PC-3 (cell line): ENCODE results near the gene MALSU1.

Source experiments
- CTCF ChIP-seq: fragments of 300-600 bp; sonication (generic); conservative IDR thresholded peaks from 2 replicates; pipeline ENCODE4 v1.5.1; 2017; ENCODE audit warnings: antibody characterized with exemption, low read depth, mild to moderate bottlenecking, low read length
- EZH2 ChIP-seq: fragments of 300-600 bp; sonication (generic); IDR thresholded peaks from one replicate; pipeline ENCODE4 v1.6.1; 2017; ENCODE audit warnings: antibody characterized with exemption, mild to moderate bottlenecking, low read length; ENCODE audit not compliant: unreplicated experiment
- EZH2phosphoT487 ChIP-seq: fragments of 300-600 bp; sonication (generic); IDR thresholded peaks from 2 replicates; pipeline ENCODE4 v1.6.1; 2018; ENCODE audit warnings: mild to moderate bottlenecking, antibody characterized with exemption, low read length, borderline replicate concordance

DNA sequence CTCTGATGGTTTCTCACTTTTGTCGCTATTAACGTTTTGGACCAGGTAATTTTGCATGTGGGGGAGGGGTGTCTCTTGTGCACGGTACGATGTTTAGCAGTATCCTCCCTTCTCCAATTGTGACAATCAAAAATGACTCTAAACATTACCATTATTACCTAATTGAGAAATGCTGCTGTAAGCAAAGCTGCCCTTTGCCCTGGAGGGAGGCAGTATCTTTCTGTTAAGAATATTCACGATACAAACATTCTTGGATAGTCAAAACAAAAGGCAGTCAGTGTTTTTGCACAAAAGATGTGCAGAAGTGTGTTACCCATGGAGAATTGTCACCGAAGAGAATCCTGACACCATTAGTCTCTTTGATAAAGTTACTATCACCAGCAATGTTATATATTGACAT lies 9.6 kb downstream of the MALSU1 start:
- TF ChIP-seq CTCF = no peak
- TF ChIP-seq EZH2phosphoT487 = no peak
- no peak for TF ChIP-seq EZH2
